ENCODE measurements around the gene PPM1G.

The PPM1G gene

DNA sequence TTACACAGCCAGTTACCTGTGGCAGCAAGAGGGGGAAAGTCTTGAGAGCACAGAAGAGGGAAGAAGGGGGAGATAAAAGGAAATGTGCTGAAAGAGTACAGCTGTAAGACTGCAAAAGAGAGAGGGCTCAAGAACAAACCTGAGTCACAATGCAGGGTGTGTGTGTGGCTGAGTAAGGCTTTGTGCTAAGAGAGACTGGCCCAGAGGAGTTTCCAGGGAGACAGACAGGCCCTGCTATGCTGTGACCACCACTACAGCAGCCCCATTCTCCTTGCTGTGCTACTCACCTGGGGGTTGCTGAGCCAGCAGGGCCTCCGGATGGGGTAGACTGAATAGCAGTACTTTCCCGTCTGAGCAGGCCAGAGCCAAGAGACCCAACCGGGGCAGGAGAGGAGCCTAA is 74.1 kb downstream of the PPM1G start:
- peaks cover 41% of the 10 kb centered on the region for H3K36me3 Mint-ChIP-seq
- ATAC-seq, result no peak
- H3K9me3 Mint-ChIP-seq, result no peaks in the 10 kb centered on the region
- no peak overlapping the region for H3K27ac Mint-ChIP-seq
- no peaks in the 10 kb centered on the region for H3K27me3 Mint-ChIP-seq
- H3K4me1 Mint-ChIP-seq, result no peaks in the 10 kb centered on the region
- H3K4me3 Mint-ChIP-seq, result no peak overlapping the region
